SK-N-SH treated with all-trans-retinoic acid at 6 μM for 48 hours (cell line): ENCODE measurements around the gene KCTD10.

ENCODE experiments used
- CREB5 ChIP-seq: fragments of 250-450 bp; sonication (Bioruptor Pico); IDR thresholded peaks from 2 replicates; pipeline ENCODE4 v1.5.1; 2020; ENCODE audit warnings: low read depth, mild to moderate bottlenecking, moderate library complexity
- CSDC2 ChIP-seq: fragments of 250-450 bp; sonication (Bioruptor Pico); IDR thresholded peaks from 2 replicates; pipeline ENCODE4 v1.5.0; 2020; ENCODE audit warnings: mild to moderate bottlenecking, moderate library complexity
- CSRNP3 ChIP-seq: fragments of 250-450 bp; sonication (Bioruptor Pico); IDR thresholded peaks from 2 replicates; pipeline ENCODE4 v1.5.1; 2021; ENCODE audit warnings: mild to moderate bottlenecking, moderate library complexity
- PATZ1 ChIP-seq: fragments of 250-450 bp; sonication (Bioruptor Pico); IDR thresholded peaks from 2 replicates; pipeline ENCODE4 v1.8.0; 2020; ENCODE audit warnings: mild to moderate bottlenecking, moderate library complexity, borderline replicate concordance
- RARB ChIP-seq: fragments of 250-450 bp; sonication (Bioruptor Pico); IDR thresholded peaks from 2 replicates; pipeline ENCODE4 v1.8.0; 2021; ENCODE audit warnings: mild to moderate bottlenecking, moderate library complexity
- ZFP3 ChIP-seq: fragments of 250-450 bp; sonication (Bioruptor Pico); IDR thresholded peaks from 2 replicates; pipeline ENCODE4 v1.5.0; 2020; ENCODE audit warnings: mild to moderate bottlenecking, moderate library complexity
- ZFP30 ChIP-seq: fragments of 450-650 bp; formaldehyde crosslinking; IDR thresholded peaks from 2 replicates; pipeline ENCODE4 v1.5.0; 2022; ENCODE audit warnings: mild to moderate bottlenecking, moderate library complexity

- TF ChIP-seq CREB5 (CRISPR knock-in tag), result no peak
- no peak for TF ChIP-seq RARB
- no peak for TF ChIP-seq ZFP3 (CRISPR knock-in tag)
- TF ChIP-seq CSDC2 (CRISPR knock-in tag), result no peak
- TF ChIP-seq ZFP30 (CRISPR knock-in tag), result no peak
- no peak for TF ChIP-seq PATZ1
- TF ChIP-seq CSRNP3, result no peak
Observed at GRCh38 chr12:109440851-109441490, 36.1 kb downstream of the KCTD10 start.
